Brain microvascular endothelial cell (primary cell): ENCODE measurements around the gene THOC2.
"Not testable (repeated sequence)": the region's sequence is repeated elsewhere in the genome, so short reads cannot be mapped to it uniquely, and the experiment has no call there.

Source experiments
- DNase-seq: peaks from one replicate; pipeline ENCODE4 v3.0.0-alpha.2; 2020
- H3K27ac ChIP-seq: fragments of 250-450 bp; sonication (Bioruptor Pico); 2 replicates; pipeline ENCODE4 v1.5.1; 2020; ENCODE audit warnings: mild to moderate bottlenecking, moderate library complexity
- H3K27me3 ChIP-seq: fragments of 250-450 bp; sonication (Bioruptor Pico); replicated peaks from 2 replicates; pipeline ENCODE4 v1.5.1; 2020; ENCODE audit warnings: mild to moderate bottlenecking
- H3K36me3 ChIP-seq: fragments of 250-450 bp; sonication (Bioruptor Pico); replicated peaks from 2 replicates; pipeline ENCODE4 v1.5.1; 2020; ENCODE audit warnings: mild to moderate bottlenecking
- H3K4me3 ChIP-seq: 2 replicates; pipeline ENCODE4 v1.5.1; 2011; ENCODE audit warnings: low read depth, mild to moderate bottlenecking, control low read depth, low read length, moderate library complexity
- in situ Hi-C: cut with HindIII; loops from 2 replicates; pipeline ENCODE4 v1.10.0; 2017; ENCODE audit warnings: low sequenced_read_pairs, low pct_ligation_motif_present
- TF ChIP-seq, protein P1 (sequence below): IDR thresholded peaks from 2 replicates; pipeline ENCODE4 v1.5.1; 2011; ENCODE audit warnings: low read depth, mild to moderate bottlenecking, moderate library complexity, low read length, control low read depth, inconsistent platforms; ENCODE audit errors: missing control alignments

Gene THOC2

DNA sequence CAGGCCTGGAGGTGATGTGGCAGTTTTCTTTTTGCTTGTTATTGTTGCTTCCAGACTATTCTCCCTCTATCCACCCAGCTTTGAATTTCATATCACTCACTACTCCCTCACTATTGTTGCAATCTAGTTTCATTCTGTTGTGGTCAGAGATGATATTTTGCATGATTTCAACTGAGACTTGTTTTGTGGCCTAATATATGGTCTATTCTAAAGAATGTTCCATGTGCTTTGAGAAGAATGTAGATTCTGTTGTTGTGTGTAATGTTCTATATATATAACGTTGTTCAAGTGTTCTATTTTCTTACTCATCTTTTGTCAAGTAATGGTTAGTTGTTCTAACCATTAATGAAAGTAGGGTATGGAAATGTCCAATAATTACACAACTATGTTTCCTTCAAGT is 59.0 kb downstream of the THOC2 start:
- H3K36me3 ChIP-seq = no peaks in the 10 kb centered on the region
- peak overlapping the region; percentile 29 for H3K27ac ChIP-seq
- H3K27me3 ChIP-seq = no peaks in the 10 kb centered on the region
- no peak for DNase-seq
- TF ChIP-seq, protein P1, sequence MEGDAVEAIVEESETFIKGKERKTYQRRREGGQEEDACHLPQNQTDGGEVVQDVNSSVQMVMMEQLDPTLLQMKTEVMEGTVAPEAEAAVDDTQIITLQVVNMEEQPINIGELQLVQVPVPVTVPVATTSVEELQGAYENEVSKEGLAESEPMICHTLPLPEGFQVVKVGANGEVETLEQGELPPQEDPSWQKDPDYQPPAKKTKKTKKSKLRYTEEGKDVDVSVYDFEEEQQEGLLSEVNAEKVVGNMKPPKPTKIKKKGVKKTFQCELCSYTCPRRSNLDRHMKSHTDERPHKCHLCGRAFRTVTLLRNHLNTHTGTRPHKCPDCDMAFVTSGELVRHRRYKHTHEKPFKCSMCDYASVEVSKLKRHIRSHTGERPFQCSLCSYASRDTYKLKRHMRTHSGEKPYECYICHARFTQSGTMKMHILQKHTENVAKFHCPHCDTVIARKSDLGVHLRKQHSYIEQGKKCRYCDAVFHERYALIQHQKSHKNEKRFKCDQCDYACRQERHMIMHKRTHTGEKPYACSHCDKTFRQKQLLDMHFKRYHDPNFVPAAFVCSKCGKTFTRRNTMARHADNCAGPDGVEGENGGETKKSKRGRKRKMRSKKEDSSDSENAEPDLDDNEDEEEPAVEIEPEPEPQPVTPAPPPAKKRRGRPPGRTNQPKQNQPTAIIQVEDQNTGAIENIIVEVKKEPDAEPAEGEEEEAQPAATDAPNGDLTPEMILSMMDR = no peak
- H3K4me3 ChIP-seq = no peak overlapping the region
- in situ Hi-C loops = no loop called here

DNA sequence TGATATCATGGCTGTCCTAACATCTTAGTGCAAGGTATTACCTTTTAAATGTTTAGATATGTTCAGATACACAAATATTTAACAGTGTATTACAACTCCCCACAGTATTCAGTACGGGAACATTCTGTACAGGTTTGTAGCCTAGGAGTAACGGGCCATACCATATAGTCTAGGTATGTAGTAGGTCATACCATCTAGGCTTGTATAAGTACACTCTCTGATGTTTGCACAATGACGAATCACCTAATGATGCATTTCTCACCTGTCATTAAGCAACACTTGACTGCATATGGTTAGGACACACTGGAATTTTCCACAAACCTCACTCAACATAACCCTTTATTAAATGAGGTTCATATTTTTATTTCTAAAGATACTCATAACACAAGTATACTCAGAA is 67.7 kb downstream of the THOC2 start:
- in situ Hi-C loops = no loop called here

DNA sequence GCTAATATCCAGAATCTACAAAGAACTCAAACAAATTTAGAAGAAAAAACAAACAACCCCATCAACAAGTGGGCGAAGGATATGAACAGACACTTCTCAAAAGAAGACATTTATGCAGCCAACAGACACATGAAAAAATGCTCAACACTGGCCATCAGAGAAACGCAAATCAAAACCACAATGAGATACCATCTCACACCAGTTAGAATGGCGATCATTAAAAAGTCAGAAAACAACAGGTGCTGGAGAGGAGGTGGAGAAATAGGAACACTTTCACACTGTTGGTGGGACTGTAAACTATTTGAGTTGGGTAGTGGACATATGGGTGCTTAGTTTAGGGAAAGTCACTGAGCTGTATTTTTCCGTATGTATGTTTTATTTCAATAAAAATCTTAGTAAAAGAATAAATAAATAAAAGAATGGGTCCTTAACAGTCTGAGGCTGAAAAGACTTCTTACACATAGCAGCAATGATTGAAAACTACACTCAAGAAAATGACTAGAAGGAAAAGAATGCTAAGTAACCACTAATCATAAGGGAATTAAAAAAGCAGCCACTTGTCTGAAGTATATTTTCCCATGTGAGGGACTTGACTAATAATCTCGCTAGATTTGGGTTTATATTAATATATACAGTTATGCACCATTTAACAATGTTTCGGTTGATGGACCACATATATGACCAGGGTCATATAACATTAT is 68.2 kb downstream of the THOC2 start:
- H3K27ac ChIP-seq, DNase-seq, H3K4me3 ChIP-seq, H3K27me3 ChIP-seq, H3K36me3 ChIP-seq, in situ Hi-C loops: not testable (repeated sequence)

More for the DNA sequence above, 67.7 kb downstream of the THOC2 start:
- no peak overlapping the region for H3K27ac ChIP-seq
- no peaks in the 10 kb centered on the region for H3K27me3 ChIP-seq
- peaks cover 3% of the 10 kb centered on the region for H3K36me3 ChIP-seq
- no peak for DNase-seq
- H3K4me3 ChIP-seq = no peak overlapping the region
- TF ChIP-seq, protein P1 = no peak

DNA sequence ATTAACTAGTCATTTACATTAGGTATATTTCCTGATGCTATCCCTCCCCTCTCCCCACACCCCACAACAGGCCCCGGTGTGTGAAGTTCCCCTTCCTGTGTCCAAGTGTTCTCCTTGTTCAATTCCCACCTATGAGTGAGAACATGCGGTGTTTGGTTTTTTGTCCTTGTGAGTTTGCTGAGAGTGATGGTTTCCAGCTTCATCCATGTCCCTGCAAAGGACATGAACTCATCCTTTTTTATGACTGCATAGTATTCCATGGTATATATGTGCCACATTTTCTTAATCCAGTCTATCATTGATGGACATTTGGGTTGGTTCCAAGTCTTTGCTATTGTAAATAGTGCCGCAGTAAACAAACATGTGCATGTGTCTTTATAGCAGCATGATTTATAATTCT is 69.1 kb downstream of the THOC2 start:
- H3K4me3 ChIP-seq, DNase-seq, H3K36me3 ChIP-seq, H3K27me3 ChIP-seq, in situ Hi-C loops, H3K27ac ChIP-seq: not testable (repeated sequence)

DNA sequence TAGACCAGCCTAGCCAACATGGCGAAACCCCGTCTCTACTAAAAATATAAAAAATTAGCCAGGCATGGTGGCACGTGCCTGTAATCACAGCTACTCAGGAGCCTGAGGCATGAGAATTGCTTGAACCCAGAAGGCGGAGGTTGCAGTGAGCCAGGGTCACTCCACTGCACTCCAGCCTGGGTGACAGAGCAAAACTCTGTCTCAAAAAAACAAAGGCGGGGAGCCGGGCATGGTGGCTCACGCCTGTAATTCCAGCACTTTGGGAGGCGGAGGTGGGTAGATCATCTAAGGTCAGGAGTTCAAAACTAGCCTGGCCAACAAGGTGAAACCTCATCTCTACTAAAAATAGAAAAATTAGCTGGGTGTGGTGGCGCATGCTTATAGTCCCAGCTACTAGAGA is 76.3 kb downstream of the THOC2 start:
- H3K36me3 ChIP-seq, H3K27ac ChIP-seq, H3K27me3 ChIP-seq, DNase-seq, in situ Hi-C loops, H3K4me3 ChIP-seq: not testable (repeated sequence)

DNA sequence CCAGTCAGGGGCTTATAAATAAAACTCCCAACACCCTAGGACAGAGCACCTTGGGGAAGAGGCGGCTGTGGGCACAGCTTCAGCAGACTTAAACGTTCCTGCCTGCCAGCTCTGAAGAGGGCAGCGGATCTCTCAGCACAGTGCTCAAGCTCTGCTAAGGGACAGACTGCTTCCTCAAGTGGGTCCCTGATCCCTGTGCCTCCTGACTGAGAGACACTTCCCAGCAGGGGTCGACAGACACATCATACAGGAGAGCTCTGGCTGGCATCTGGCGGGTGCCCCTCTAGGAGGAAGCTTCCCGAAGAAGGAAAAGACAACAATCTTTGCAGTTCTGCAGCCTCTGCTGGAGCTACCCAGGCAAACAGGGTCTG is 84.1 kb downstream of the THOC2 start:
- H3K4me3 ChIP-seq, H3K27me3 ChIP-seq, H3K36me3 ChIP-seq, DNase-seq, in situ Hi-C loops: not testable (repeated sequence)
- H3K27ac ChIP-seq = peak overlapping the region; percentile 49

DNA sequence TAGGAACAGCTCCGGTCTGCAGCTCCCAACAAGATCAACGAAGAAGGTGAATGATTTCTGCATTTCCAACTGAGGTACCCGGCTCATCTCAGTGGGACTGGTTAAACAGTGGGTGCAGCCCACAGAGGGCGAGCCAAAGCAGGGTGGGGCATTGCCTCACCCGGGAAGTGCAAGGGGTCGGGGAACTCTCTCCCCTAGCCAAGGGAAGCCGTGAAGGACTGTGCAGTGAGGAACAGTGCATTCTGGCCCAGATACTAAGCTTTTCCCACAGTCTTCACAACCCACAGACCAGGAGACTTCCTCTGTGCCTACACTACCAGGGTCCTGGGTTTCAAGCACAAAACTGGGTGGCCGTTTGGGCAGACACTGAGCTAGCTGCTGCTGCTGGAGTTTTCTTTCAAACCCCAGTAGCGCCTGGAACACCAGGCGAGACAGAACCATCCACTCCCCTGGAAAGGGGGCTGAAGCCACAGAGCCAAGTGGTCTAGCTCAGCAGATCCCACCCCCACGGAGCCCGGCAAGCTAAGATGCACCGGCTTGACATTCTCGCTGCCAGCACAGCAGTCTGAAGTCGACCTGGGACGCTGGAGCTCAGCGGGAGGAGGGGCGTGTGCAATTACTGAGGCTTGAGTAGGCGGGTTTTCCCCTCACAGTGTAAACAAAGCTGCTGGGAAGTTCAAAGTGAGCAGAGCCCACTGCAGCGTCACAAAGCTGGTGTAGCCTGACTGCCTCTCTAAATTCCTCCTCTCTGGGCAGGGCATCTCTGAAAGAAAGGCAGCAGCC is 84.6 kb downstream of the THOC2 start:
- Histone ChIP-seq H3K27me3 (no peaks in the 10 kb centered on the region), H3K36me3 (no peaks in the 10 kb centered on the region), H3K27ac (peak overlapping the region; percentile 49), H3K4me3 (no peak overlapping the region)
- DNase-seq = peak; percentile 65
- TF ChIP-seq, protein P1 = no peak
- in situ Hi-C loops = no loop called here

DNA sequence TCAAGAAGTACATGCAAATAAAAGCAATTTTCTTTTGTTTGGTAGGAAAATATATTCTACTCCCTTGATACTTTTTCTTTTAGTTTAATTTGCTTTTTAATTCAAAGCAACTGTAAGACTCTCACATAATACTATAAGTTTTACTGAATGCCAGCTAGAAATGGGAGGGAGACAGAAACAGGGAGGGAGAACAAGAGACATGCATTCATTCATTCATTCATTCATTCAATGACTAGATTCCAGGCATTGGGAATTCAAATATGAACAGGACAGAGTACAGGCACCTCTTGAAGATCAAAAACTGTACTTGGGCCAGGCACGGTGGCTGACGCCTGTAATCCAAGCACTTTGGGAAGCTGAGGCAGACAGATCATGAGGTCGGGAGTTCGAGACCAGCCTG is 85.6 kb downstream of the THOC2 start:
- H3K4me3 ChIP-seq = no peak overlapping the region
- TF ChIP-seq, protein P1 = no peak
- in situ Hi-C loops = no loop called here
- H3K36me3 ChIP-seq = no peaks in the 10 kb centered on the region
- H3K27ac ChIP-seq = no peak overlapping the region
- H3K27me3 ChIP-seq = no peaks in the 10 kb centered on the region
- no peak for DNase-seq
